GM19372 (cell line): ENCODE results near the gene ARHGAP24.

Experiments used
- ATAC-seq: cut with Tn5 transposase; IDR thresholded peaks from one replicate; pipeline ENCODE4 v1.9.1; 2021; ENCODE audit warnings: mild to moderate bottlenecking, low read depth, moderate library complexity; ENCODE audit not compliant: unreplicated experiment

Gene ARHGAP24

DNA sequence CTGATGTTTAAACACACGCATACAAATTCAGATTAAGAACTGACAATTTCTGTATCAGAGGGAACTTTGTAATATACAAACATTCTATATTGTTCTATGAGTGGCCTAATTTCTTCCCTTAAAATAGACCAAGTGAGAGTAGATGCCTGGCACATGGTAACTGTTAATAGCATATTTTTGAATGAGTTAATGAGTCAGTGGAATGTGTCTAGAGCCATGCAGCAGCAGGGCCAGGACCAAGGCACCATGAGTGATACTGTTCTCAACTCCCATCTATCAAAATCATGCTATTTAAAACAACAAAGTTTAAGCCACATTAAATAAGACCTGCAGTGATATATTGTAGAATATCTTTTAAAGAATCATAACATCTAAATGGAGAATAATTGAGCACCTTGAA is 98.3 kb downstream of the ARHGAP24 start:
- no peak for ATAC-seq

GRCh38 chr4:85577307-85577706 is 102.4 kb downstream of the ARHGAP24 start:
- no peak for ATAC-seq

GRCh38 chr4:85579942-85580341 is 105.0 kb downstream of the ARHGAP24 start:
- ATAC-seq: no peak

DNA sequence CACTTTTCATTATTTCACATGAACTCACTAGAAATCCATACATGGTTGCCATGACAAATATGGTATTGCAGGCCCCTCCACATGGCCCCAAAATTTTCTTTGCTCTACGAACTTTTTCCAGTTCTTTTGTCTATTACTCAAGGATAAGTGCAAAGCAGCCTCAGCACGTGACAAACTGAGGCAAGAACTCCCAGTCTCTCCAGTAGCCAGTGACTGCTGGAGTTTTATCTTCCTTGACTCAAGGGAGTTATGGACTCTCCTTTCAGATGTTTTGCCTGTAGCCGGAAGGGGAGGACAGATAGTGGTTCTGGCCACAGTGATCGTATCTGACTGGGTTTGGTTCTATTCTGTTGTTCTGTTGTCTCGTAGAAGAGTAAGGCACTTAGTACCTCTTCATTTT is 105.5 kb downstream of the ARHGAP24 start:
- ATAC-seq: no peak

GRCh38 chr4:85587952-85588351 is 113.0 kb downstream of the ARHGAP24 start:
- ATAC-seq: no peak

DNA sequence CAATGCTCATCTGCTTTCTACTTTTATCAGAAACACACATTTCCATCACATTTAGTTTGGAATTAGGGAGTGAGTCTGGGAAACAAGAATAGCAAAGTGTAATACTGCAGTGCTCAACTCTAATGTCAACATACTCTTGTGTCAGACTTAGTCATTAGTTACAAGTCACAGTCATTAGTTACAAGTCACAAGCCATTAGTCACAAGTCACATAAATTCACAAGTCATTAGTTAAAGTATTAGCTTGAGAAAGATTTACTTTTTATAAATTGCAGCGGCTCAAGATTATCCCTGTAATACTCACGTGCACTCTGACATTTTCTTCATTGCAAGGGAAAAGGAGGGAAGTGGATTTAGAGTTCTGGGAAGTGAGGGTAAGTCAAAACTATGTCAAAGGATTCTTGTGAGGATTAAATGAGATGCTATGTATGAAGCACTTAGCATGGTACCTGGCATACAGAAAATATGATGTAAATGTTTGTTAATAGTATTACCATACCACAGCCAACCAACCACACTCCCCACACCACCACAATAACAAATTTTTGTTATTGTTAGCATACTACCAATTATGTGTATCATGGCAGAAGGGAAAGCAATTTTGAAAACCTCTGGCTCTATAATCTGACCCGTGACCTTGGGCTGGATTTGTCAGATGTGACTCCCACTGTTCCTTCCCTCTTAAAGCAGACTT is 116.6 kb downstream of the ARHGAP24 start:
- ATAC-seq: no peak

DNA sequence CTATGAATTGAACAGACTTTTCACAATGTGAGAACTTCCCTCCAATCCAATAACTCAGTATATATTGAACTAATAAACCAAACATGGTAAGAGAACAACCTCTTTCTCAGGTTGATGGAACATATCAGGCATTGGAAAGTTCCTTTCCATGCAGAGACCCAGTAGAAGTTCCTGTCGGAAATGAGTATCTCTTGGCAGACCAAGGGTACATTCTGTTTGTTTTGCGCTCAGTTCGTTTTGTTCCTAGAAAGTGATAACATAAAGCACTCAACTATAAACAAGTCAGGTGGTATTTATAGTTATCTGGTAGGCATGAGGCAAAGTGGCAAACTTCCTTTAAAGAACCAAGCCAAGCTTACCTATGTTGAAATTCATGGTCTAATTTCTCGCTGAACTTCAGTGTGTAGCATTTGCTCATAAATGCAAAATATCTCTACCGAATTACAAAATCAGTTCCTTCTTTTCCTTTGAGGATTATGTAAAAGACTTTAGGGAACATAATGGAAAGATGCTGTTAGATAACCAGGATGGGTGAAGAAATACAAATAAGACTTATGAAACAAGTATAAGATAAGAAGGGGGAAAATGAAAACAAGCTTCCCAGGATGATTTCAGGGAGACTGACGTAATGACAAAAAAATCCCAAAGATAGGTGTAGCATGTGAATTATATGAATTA is 120.3 kb downstream of the ARHGAP24 start:
- no peak for ATAC-seq

- ATAC-seq: no peak
Measured at GRCh38 chr4:85595796-85596559, 121.0 kb downstream of the ARHGAP24 start.

- ATAC-seq: no peak
Measured at GRCh38 chr4:85598936-85599335, 124.0 kb downstream of the ARHGAP24 start.

GRCh38 chr4:85600501-85600900 is 125.6 kb downstream of the ARHGAP24 start:
- no peak for ATAC-seq

DNA sequence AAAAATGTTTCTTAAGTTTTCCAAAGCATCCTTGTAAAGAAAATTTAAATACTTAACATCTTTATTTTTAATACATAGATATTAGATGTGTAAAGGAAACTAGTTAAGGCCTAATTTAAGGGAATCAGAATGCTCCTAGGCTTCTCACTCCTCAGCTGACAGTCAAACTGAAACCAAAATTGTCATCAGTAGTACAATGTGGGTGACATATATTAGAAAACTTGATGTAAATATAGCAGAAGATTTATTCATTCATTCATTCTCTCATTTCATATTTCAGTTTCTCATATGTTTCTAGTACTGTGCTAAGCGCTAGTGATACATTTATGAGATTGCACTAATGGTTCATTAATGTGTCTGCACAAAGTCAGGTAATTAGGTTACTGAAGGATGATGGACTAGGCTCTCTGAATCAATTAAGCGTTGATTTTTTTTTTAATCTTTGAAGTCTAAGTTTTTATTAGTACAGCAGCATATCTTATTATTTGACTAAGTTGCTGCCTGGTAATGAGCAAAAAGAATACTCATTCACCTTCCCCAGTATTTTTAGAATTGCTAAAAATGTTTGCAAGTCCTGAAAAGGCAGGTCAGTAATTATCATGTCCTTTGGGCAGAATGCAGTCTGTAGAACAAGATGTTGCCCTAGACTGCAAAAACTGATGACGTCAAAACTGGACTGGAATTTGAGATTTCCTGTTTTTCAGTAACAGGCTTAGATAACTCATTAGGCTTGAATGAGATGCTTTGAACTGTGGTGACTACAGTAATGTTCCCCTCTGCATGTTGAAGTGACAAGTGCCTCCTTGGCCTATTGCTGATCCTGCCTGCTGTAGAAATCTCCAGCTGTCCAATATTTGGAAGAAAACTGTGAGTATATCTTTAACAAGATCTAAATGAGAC is 128.7 kb downstream of the ARHGAP24 start:
- peak; percentile 46 for ATAC-seq

GRCh38 chr4:85606505-85606904 is 131.6 kb downstream of the ARHGAP24 start:
- no peak for ATAC-seq

DNA sequence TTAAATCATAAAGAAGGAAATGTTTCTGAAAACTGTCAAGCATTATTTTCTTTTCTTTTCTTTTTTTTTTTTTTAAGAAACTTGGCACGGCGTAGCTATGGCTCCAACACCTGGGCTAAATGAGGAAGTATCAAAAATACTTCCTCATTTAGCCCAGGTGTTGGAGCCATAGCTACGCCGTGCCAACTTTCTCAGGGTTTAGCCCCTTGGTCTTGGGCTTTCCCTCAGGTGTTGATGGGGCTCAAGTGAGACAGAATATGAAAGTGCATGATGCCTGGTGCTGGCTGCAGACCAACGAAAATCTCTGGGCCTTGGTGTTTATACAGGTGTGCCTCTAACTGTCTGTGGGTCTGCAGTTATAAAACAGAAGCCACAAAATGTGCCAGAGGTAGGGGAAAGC is 132.7 kb downstream of the ARHGAP24 start:
- ATAC-seq: peak; percentile 43

- peak; percentile 86 for ATAC-seq
Measured at GRCh38 chr4:85610450-85610849, 135.5 kb downstream of the ARHGAP24 start.

DNA sequence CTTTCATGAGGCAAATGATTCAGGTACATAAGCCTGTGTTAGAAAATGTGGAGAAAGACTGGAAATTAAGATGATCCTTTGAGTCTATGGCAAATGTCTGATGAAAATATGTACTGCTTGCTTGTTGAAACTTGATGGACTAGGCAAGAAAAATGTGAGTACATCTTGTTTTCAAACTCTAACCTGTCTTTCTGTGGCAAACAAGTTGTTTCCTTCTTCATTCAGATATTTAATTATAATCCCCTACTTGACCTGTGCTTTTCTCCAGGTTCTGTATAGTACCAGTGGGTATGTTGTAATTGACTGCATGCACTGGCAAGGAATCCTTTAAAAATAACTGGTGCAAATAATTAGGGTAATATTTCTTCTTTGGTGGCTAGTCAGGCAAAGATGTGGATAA is 136.7 kb downstream of the ARHGAP24 start:
- ATAC-seq: no peak

DNA sequence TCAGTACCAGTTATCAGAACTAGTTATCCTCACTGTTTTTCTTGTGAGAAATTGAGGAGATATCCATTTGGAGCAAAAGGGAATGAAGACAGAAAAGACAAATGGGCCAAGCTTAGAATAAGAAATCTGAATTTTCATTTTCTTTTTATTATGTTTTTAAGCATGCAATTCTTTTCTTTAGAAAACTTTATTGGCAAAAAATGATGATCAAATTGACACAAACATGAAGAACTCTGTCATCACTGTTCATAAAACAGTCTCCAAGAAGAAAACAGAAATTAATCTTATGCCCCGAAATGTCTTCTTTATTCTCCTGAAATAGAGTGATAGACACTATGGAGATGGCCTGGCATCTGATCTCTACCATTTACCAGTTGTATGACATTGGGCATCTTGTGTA is 139.0 kb downstream of the ARHGAP24 start:
- no peak for ATAC-seq

DNA sequence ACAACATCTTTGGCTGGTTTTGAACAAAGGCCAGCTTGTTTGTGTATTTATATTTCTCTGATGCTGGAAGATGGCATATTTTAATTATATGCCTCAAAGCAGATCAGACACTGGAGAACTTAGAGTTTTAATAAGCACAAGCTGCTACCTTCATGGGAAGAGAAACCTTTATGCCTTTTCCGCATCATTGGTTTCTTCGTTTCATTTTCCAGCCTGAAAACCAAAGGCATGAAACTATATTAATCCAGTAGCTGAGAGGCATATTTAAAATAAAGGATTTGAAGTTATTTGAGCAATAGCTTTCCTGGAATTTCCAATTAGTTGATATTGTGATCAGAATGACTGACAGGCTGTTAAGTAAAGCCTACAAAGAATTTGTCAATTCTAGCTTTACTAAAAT is 141.0 kb downstream of the ARHGAP24 start:
- ATAC-seq: no peak

GRCh38 chr4:85617202-85617601 is 142.3 kb downstream of the ARHGAP24 start:
- ATAC-seq: no peak

GRCh38 chr4:85632981-85633380 is 158.0 kb downstream of the ARHGAP24 start:
- ATAC-seq: no peak

DNA sequence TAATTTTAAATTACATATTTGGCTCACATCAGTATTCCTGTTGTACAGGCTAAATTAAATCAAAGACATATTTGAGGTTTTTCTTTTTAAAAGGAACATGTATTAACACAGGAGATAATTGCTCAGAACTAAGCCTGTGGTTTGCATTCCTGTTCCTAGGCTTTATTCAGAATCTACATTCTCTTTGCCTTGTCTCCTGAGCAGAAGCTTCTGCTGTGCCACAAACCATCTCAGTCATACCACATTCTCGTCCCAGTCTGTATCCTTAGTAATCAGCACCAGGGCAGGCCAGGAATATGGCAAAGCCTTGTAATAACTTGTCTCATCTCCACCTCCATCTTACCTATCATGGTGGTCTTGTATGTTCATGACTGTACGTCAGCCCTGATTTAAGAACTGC is 162.8 kb downstream of the ARHGAP24 start:
- no peak for ATAC-seq

GRCh38 chr4:85639946-85640345 is 165.0 kb downstream of the ARHGAP24 start:
- ATAC-seq: no peak
